Left lung (tissue), 10 donors: ENCODE results near the gene KMT5B. TPM values are rescaled to one million over a fixed set of nuclear protein-coding genes. Genes with fewer than 3 reads are reported as not detected.

Experiments used
- ATAC-seq: fragments of 200-7000 bp; cut with Tn5 transposase; one replicate; pipeline ENCODE4 v1.9.1; 2020; ENCODE audit warnings: moderate library complexity
- DNase-seq, 4 donors: peaks; one replicate each; pipeline ENCODE4 v3.0.0-alpha.2; 2013 to 2020
- H3K27ac ChIP-seq, 2 donors: fragments of 200-600 bp; sonication (generic) in 1 of 2; one replicate each; pipeline versions ENCODE4 v1.5.0 to v1.8.0; 2020 to 2021
- H3K27me3 ChIP-seq, 2 donors: fragments of 200-600 bp; sonication (generic) in 1 of 2; one replicate each; pipeline versions ENCODE4 v1.5.0 to v1.8.0; 2020 to 2021
- H3K36me3 ChIP-seq, 2 donors: fragments of 200-600 bp; sonication (generic) in 1 of 2; one replicate each; pipeline versions ENCODE4 v1.5.0 to v1.8.0; 2020 to 2021
- H3K4me1 ChIP-seq, 2 donors: fragments of 200-600 bp; one replicate each; pipeline ENCODE4 v1.8.0; 2021
- H3K4me3 ChIP-seq, 2 donors: fragments of 200-600 bp; sonication (generic) in 1 of 2; one replicate each; pipeline versions ENCODE4 v1.5.0 to v1.8.0; 2020 to 2021; ENCODE audit warnings: mild to moderate bottlenecking in 1 of 2
- H3K9me3 ChIP-seq, 2 donors: fragments of 200-600 bp; sonication (generic) in 1 of 2; one replicate each; pipeline versions ENCODE4 v1.5.0 to v1.8.0; 2020 to 2021
- CTCF ChIP-seq, 2 donors: fragments of 200-600 bp; sonication (generic) in 1 of 2; IDR thresholded peaks; one replicate each; pipeline versions ENCODE4 v1.5.0 to v1.8.0; 2021; ENCODE audit warnings: antibody characterized with exemption in 2 of 2
- intact Hi-C, 2 donors: fragments of 100-400 bp; cut with DNase I; formaldehyde crosslinking; loops; one replicate each; pipeline versions ENCODE4 v1.11.2 to v1.14.2; 2022
- polyA plus RNA-seq, 6 donors: library from polyadenylated mRNA; unstranded; fragments of 120-200 nt; gene quantifications; one replicate each; pipeline ENCODE4 v1.2.1, GENCODE V29; 2013; ENCODE audit not compliant: insufficient read length in 6 of 6
- total RNA-seq, 2 donors: library from RNA; stranded (reverse); fragmentation: NEBNext Ultra II Directional; extraction: Animal tissue kit (Norgen Biotek cat#: 25700); gene quantifications; one replicate each; pipeline ENCODE4 v1.2.1, GENCODE V29; 2021
- donor health status: DM: no; HTN: yes; CAD: no.
- donor health status: DM: no; HTN: no; CAD: no.

KMT5B gene
- total and polyA plus RNA-seq, 8 donors, result 36.0 to 91.7 (median 86.4) TPM

- H3K36me3 ChIP-seq, result no peaks in the 10 kb centered on the region
- peaks cover 3 to 44% of the 10 kb centered on the region in 2 donors for H3K4me1 ChIP-seq
- no peak for ATAC-seq
- no peaks in the 10 kb centered on the region for H3K9me3 ChIP-seq
- intact Hi-C loops, result no loop called here
- no peaks in the 10 kb centered on the region for H3K27me3 ChIP-seq
- no peak overlapping the region for H3K4me3 ChIP-seq
- peak in 1 of 4 donors; percentile 49 for DNase-seq
- TF ChIP-seq CTCF (IDR thresholded peaks at IDR 0.05), result no peak
- H3K27ac ChIP-seq, result peak overlapping the region in 1 of 2 donors; percentile 25
These were observed 71.7 kb downstream of the KMT5B start for GRCh38 chr11:68141246-68142027.

GRCh38 chr11:68140496-68141245, 72.4 kb downstream of the KMT5B start:
- intact Hi-C loops, result no loop called here
- Histone ChIP-seq H3K9me3 (no peaks in the 10 kb centered on the region), H3K4me1 (peaks cover 0 to 36% of the 10 kb centered on the region in 2 donors), H3K4me3 (no peak overlapping the region), H3K27me3 (no peaks in the 10 kb centered on the region), H3K27ac (no peak overlapping the region), H3K36me3 (no peaks in the 10 kb centered on the region)
- ATAC-seq, result no peak
- DNase-seq, result peak in 1 of 4 donors; percentile 40
- no peak for TF ChIP-seq CTCF (IDR thresholded peaks at IDR 0.05)

- H3K27me3 ChIP-seq, result no peaks in the 10 kb centered on the region
- H3K36me3 ChIP-seq, result no peaks in the 10 kb centered on the region
- peaks cover 0 to 3% of the 10 kb centered on the region in 2 donors for H3K9me3 ChIP-seq
- intact Hi-C loops, result no loop called here
- no peak overlapping the region for H3K4me3 ChIP-seq
- DNase-seq, result no peak
- ATAC-seq, result peak; percentile 7
- H3K27ac ChIP-seq, result peak overlapping the region in 1 of 2 donors; percentile 10
- H3K4me1 ChIP-seq, result peaks cover 0 to 29% of the 10 kb centered on the region in 2 donors
- TF ChIP-seq CTCF (IDR thresholded peaks at IDR 0.05), result no peak
These were observed 74.9 kb downstream of the KMT5B start for GRCh38 chr11:68138237-68138636.

- DNase-seq (no peak), ATAC-seq (peak; percentile 74)
- intact Hi-C loops, result no loop called here
- H3K27me3 ChIP-seq, result no peaks in the 10 kb centered on the region
- peaks cover 0 to 29% of the 10 kb centered on the region in 2 donors for H3K4me1 ChIP-seq
- H3K9me3 ChIP-seq, result peaks cover 0 to 3% of the 10 kb centered on the region in 2 donors
- H3K27ac ChIP-seq, result peak overlapping the region in 1 of 2 donors; percentile 10
- H3K4me3 ChIP-seq, result no peak overlapping the region
- no peak for TF ChIP-seq CTCF (IDR thresholded peaks at IDR 0.05)
- no peaks in the 10 kb centered on the region for H3K36me3 ChIP-seq
These were observed 75.3 kb downstream of the KMT5B start for GRCh38 chr11:68137833-68138232.

- no peak overlapping the region for H3K4me3 ChIP-seq
- DNase-seq (no peak), ATAC-seq (no peak)
- peaks cover 0 to 22% of the 10 kb centered on the region in 2 donors for H3K4me1 ChIP-seq
- H3K27ac ChIP-seq, result no peak overlapping the region
- peaks cover 0 to 9% of the 10 kb centered on the region in 2 donors for H3K9me3 ChIP-seq
- H3K36me3 ChIP-seq, result no peaks in the 10 kb centered on the region
- intact Hi-C loops, result no loop called here
- TF ChIP-seq CTCF (IDR thresholded peaks at IDR 0.05), result no peak
- no peaks in the 10 kb centered on the region for H3K27me3 ChIP-seq
These were observed 76.2 kb downstream of the KMT5B start for GRCh38 chr11:68136866-68137265.
